PC-9 (cell line): ENCODE measurements around the gene PHC3. TPM values are rescaled to one million over a fixed set of nuclear protein-coding genes. Genes with fewer than 3 reads are reported as not detected.
A peak's percentile ranks its signal among the peaks of the same experiment; 100 is the strongest.

Source experiments
- Bru-seq: library from RNA; stranded (reverse); fragments of 400-500 nt; gene quantifications from one replicate; lab custom pipeline; 2021; lab: Mats Ljungman, UMichigan
- BruChase-seq, 2 experiments: library from RNA; stranded (reverse); fragments of 400-500 nt; gene quantifications; one replicate each; lab custom pipeline; 2021; lab: Mats Ljungman, UMichigan
- BruUV-seq: library from RNA; stranded (reverse); fragments of 400-500 nt; replicated peaks from 2 replicates; lab custom pipeline; 2021; lab: Mats Ljungman, UMichigan
- CTCF ChIA-PET: fragments of 300-600 bp; sonication (Branson Sonifier 250); formaldehyde crosslinking; loops from one replicate; lab custom pipeline; 2022; ENCODE audit warnings: antibody characterized with exemption; lab: Charles Lee
- POLR2A ChIA-PET: fragments of 300-600 bp; sonication (Branson Sonifier 250); formaldehyde crosslinking; loops from one replicate; lab custom pipeline; 2022; ENCODE audit warnings: antibody characterized with exemption; ENCODE audit not compliant: unreplicated experiment; lab: Charles Lee
- DNase-seq, 2 experiments: peaks; one replicate each; pipeline versions ENCODE4 v3.0.0 to v3.0.0-alpha.2; 2015 to 2022; ENCODE audit warnings: mixed read lengths in 1 of 2
- H2AFZ ChIP-seq: fragments of 200-600 bp; sonication (generic); 2 replicates; pipeline ENCODE4 v1.8.1; 2017; ENCODE audit warnings: antibody characterized with exemption
- H3F3A ChIP-seq: fragments of 200-600 bp; sonication (generic); 2 replicates; pipeline ENCODE4 v1.8.1; 2017; ENCODE audit warnings: antibody characterized with exemption, mild to moderate bottlenecking, low read depth; ENCODE audit not compliant: insufficient read depth
- H3K27ac ChIP-seq: fragments of 200-600 bp; sonication (generic); 2 replicates; pipeline ENCODE4 v1.6.1; 2016; ENCODE audit warnings: mixed run types
- H3K27me3 ChIP-seq: fragments of 200-600 bp; sonication (generic); 2 replicates; pipeline ENCODE4 v1.6.1; 2016; ENCODE audit warnings: low read depth, mixed run types; ENCODE audit not compliant: insufficient read depth
- H3K36me3 ChIP-seq: fragments of 200-600 bp; sonication (generic); 2 replicates; pipeline ENCODE4 v1.6.1; 2016; ENCODE audit warnings: low read depth, mixed run types
- H3K4me1 ChIP-seq: fragments of 200-600 bp; sonication (generic); replicated peaks from 2 replicates; pipeline ENCODE4 v1.6.1; 2016; ENCODE audit warnings: mixed run types; ENCODE audit not compliant: insufficient read depth
- H3K4me2 ChIP-seq: fragments of 200-600 bp; sonication (generic); 2 replicates; pipeline ENCODE4 v1.6.1; 2017; ENCODE audit warnings: mixed run types
- H3K4me3 ChIP-seq: fragments of 200-600 bp; sonication (generic); 2 replicates; pipeline ENCODE4 v1.6.1; 2016; ENCODE audit warnings: mixed run types
- H3K79me2 ChIP-seq: fragments of 200-600 bp; sonication (generic); 2 replicates; pipeline ENCODE4 v1.6.1; 2017; ENCODE audit warnings: low read depth, mixed run types
- H3K9me2 ChIP-seq: fragments of 200-600 bp; sonication (generic); 2 replicates; pipeline ENCODE4 v1.8.1; 2017; ENCODE audit warnings: mild to moderate bottlenecking; ENCODE audit not compliant: insufficient read depth
- H3K9me3 ChIP-seq: fragments of 200-600 bp; sonication (generic); 2 replicates; pipeline ENCODE4 v1.8.1; 2016; ENCODE audit warnings: low read depth; ENCODE audit not compliant: insufficient read depth
- H4K20me1 ChIP-seq: fragments of 200-600 bp; sonication (generic); 2 replicates; pipeline ENCODE4 v1.8.1; 2017; ENCODE audit not compliant: insufficient read depth
- CTCF ChIP-seq: fragments of 200-600 bp; sonication (generic); conservative IDR thresholded peaks from 2 replicates; pipeline ENCODE4 v1.6.1; 2017; ENCODE audit warnings: mixed run types, antibody characterized with exemption, mild to moderate bottlenecking, moderate library complexity
- EZH2 ChIP-seq: fragments of 200-600 bp; sonication (generic); IDR thresholded peaks from 2 replicates; pipeline ENCODE4 v1.8.0; 2017; ENCODE audit warnings: antibody characterized with exemption, low read depth
- intact Hi-C: fragments of 100-400 bp; cut with micrococcal nuclease; formaldehyde crosslinking; loops from one replicate; pipeline ENCODE4 v1.10.0; 2022; ENCODE audit not compliant: unreplicated experiment
- long read RNA-seq: library from polyadenylated mRNA; stranded (forward); transcript quantifications from one replicate; pipeline ENCODE4 v2.0.0, GENCODE V29; 2022
- total RNA-seq: library from RNA; stranded (reverse); gene quantifications from 2 replicates; pipeline ENCODE4 v1.2.3, GENCODE V29; 2021

Gene PHC3, protein sequence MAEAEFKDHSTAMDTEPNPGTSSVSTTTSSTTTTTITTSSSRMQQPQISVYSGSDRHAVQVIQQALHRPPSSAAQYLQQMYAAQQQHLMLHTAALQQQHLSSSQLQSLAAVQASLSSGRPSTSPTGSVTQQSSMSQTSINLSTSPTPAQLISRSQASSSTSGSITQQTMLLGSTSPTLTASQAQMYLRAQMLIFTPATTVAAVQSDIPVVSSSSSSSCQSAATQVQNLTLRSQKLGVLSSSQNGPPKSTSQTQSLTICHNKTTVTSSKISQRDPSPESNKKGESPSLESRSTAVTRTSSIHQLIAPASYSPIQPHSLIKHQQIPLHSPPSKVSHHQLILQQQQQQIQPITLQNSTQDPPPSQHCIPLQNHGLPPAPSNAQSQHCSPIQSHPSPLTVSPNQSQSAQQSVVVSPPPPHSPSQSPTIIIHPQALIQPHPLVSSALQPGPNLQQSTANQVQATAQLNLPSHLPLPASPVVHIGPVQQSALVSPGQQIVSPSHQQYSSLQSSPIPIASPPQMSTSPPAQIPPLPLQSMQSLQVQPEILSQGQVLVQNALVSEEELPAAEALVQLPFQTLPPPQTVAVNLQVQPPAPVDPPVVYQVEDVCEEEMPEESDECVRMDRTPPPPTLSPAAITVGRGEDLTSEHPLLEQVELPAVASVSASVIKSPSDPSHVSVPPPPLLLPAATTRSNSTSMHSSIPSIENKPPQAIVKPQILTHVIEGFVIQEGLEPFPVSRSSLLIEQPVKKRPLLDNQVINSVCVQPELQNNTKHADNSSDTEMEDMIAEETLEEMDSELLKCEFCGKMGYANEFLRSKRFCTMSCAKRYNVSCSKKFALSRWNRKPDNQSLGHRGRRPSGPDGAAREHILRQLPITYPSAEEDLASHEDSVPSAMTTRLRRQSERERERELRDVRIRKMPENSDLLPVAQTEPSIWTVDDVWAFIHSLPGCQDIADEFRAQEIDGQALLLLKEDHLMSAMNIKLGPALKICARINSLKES
- total RNA-seq (54.7 and 80.8 TPM in 2 replicates), Bru-seq, nascent RNA (percentile 94 among the genes with signal in this experiment), BruChase-seq, experiment 1, labeled RNA remaining after a 2-hour chase (percentile 95 among the genes with signal in this experiment), BruChase-seq, experiment 2, labeled RNA remaining after a 6-hour chase (percentile 92 among the genes with signal in this experiment)
- long read RNA-seq, partial matches to known transcripts = 1 of 10 reads
- long read RNA-seq, other reads (novel, unspliced or antisense) = 9 of 10 reads

- peaks cover 4% of the 10 kb centered on the region; the same call in 1 of the 2 replicates for H3F3A ChIP-seq
- H3K4me1 ChIP-seq = peaks cover 19% of the 10 kb centered on the region
- peak within 1 kb of the TSS; percentile 99 for H3K4me2 ChIP-seq
- peak within 1 kb of the TSS; percentile 83 for H2AFZ ChIP-seq
- peak within 1 kb of the TSS; percentile 76 for H3K4me3 ChIP-seq
- H3K9me3 ChIP-seq = no peaks in the 10 kb centered on the region
- no peaks in the 10 kb centered on the region for H3K9me2 ChIP-seq
- peaks cover 17% of the 10 kb centered on the region; the same call in 1 of the 2 replicates for H4K20me1 ChIP-seq
- peaks cover 32% of the 10 kb centered on the region for H3K36me3 ChIP-seq
- H3K27ac ChIP-seq = peak within 1 kb of the TSS; percentile 51
- ChIA-PET POLR2A (interaction anchor here (0.5 to 0.7 kb wide), 3 partner anchors 20 to 860 kb away, joined by 3 to 14 read pairs (median 5); no protein-coding TSS in a partner anchor), CTCF (interaction anchor here (0.6 to 1.3 kb wide), 4 partner anchors 17 to 631 kb away, joined by 3 to 5 read pairs (median 4); no protein-coding TSS in a partner anchor)
- H3K79me2 ChIP-seq = peaks cover 42% of the 10 kb centered on the region
- TF ChIP-seq CTCF (peak; percentile 36; the same call in 1 of the 2 replicates), EZH2 (no peak)
- BruUV-seq = no TSS peak
- DNase-seq = peak; percentile 83 to 97
- H3K27me3 ChIP-seq = no peaks in the 10 kb centered on the region
- intact Hi-C loops = loop anchor here (2.0 to 10.0 kb wide), 4 partner anchors 42 to 204 kb away; partner anchors contain the start of gene PRKCI
Measured at GRCh38 chr3:170180908-170181885, at the start of gene PHC3. Gene PHC3 (minus strand): TSS chr3:170181733. CDS start chr3:170181715, 18 bp downstream.

GRCh38 chr3:170228093-170228766, 46.7 kb upstream of the PHC3 start:
- TF ChIP-seq EZH2 = no peak
- TF ChIP-seq CTCF = no peak
- DNase-seq = peak; percentile 57 to 91
- H3K4me3 ChIP-seq = no peak overlapping the region; the same call in 1 of the 2 replicates
- H3K27me3 ChIP-seq = no peaks in the 10 kb centered on the region
- H3K9me3 ChIP-seq = no peaks in the 10 kb centered on the region
- H3K4me1 ChIP-seq = peaks cover 65% of the 10 kb centered on the region
- peak overlapping the region; percentile 62 for H3K4me2 ChIP-seq
- intact Hi-C loops = loop anchor here (2.0 kb wide), 1 partner anchor 31 kb away; no protein-coding TSS in a partner anchor
- H4K20me1 ChIP-seq = peaks cover 8% of the 10 kb centered on the region
- POLR2A ChIA-PET = no interaction called here
- H3K27ac ChIP-seq = peak overlapping the region; percentile 67
- no peaks in the 10 kb centered on the region for H3K9me2 ChIP-seq
- no peak overlapping the region for H2AFZ ChIP-seq
- peaks cover 14% of the 10 kb centered on the region; the same call in 1 of the 2 replicates for H3K36me3 ChIP-seq
- CTCF ChIA-PET = no interaction called here
- peaks cover 91% of the 10 kb centered on the region for H3K79me2 ChIP-seq
- no TSS peak for BruUV-seq
- peaks cover 45% of the 10 kb centered on the region for H3F3A ChIP-seq
